Gastrocnemius medialis (tissue), 4 donors: ENCODE measurements around the gene GPR142. TPM values are rescaled to one million over a fixed set of nuclear protein-coding genes. Genes with fewer than 3 reads are reported as not detected.
A peak's percentile ranks its signal among the peaks of the same experiment; 100 is the strongest.
"Not testable (repeated sequence)": the region's sequence is repeated elsewhere in the genome, so short reads cannot be mapped to it uniquely, and the experiment has no call there.

ENCODE experiments used
- ATAC-seq, 2 donors: fragments of 150-250 bp; one replicate each; pipeline ENCODE4 v1.9.1; 2016
- DNase-seq, 2 donors: peaks; one replicate each; pipeline ENCODE4 v3.0.0-alpha.2; 2019
- H3K27ac ChIP-seq, 4 donors: fragments of 200-600 bp; sonication (generic); 1 replicate in 1 of 4; 2 replicates in 3 of 4; pipeline ENCODE4 v1.5.1; 2016 to 2018; ENCODE audit warnings: mild to moderate bottlenecking in 2 of 4, moderate library complexity in 1 of 4
- H3K27me3 ChIP-seq, 3 donors: fragments of 200-600 bp; sonication (generic) in 2 of 3; 1 replicate in 1 of 3; 2 replicates in 2 of 3; pipeline versions ENCODE4 v1.5.1 to v1.6.0; 2016 to 2019; ENCODE audit warnings: mild to moderate bottlenecking in 1 of 3, moderate library complexity in 1 of 3
- H3K36me3 ChIP-seq, 2 donors: fragments of 200-600 bp; sonication (generic) in 1 of 2; one replicate each; pipeline ENCODE4 v1.5.1; 2017 to 2018
- H3K4me1 ChIP-seq, 2 donors: fragments of 200-600 bp; sonication (generic) in 1 of 2; one replicate each; pipeline ENCODE4 v1.5.1; 2016 to 2017; ENCODE audit warnings: mild to moderate bottlenecking in 2 of 2
- H3K4me3 ChIP-seq, 4 donors: fragments of 200-600 bp; sonication (generic) in 3 of 4; 1 replicate in 1 of 4; 2 replicates in 3 of 4; pipeline ENCODE4 v1.5.1; 2016 to 2019; ENCODE audit warnings: mild to moderate bottlenecking in 2 of 4
- H3K9me3 ChIP-seq, 3 donors: fragments of 200-600 bp; sonication (generic) in 2 of 3; 1 replicate in 1 of 3; 2 replicates in 2 of 3; pipeline ENCODE4 v1.5.1; 2016 to 2019
- POLR2A ChIP-seq, 2 donors: fragments of 450-650 bp; IDR thresholded peaks; one replicate each; pipeline ENCODE4 v1.6.1; 2017; ENCODE audit warnings: antibody characterized with exemption in 2 of 2, mild to moderate bottlenecking in 2 of 2, moderate library complexity in 2 of 2
- in situ Hi-C, 4 donors: fragments of 200-750 bp; cut with MboI; loops; one replicate each; pipeline versions ENCODE4 v1.15.0 to v1.8.0; 2017; ENCODE audit warnings: low sequenced_read_pairs in 4 of 4
- intact Hi-C: fragments of 100-400 bp; cut with DNase I; formaldehyde crosslinking; loops from one replicate; pipeline ENCODE4 v1.15.1; 2023; ENCODE audit warnings: low total_unique reads
- total RNA-seq, 4 donors: library from RNA; depleted of rRNA; stranded (reverse); fragments of >200 nt; gene quantifications; one replicate each; pipeline versions ENCODE4 v1.1.0 to v1.2.3, GENCODE V29; 2016
- TF ChIP-seq, protein P1 (sequence below), 5 experiments: fragments of 450-650 bp in 3 of 5; fragments of 200-600 bp in 2 of 5; sonication (generic) in 2 of 5; IDR thresholded peaks in 4 of 5; conservative IDR thresholded peaks in 1 of 5; 1 replicate in 4 of 5; 2 replicates in 1 of 5; pipeline ENCODE4 v1.5.1; 2016 to 2019; ENCODE audit warnings: antibody characterized with exemption in 5 of 5, mild to moderate bottlenecking in 3 of 5, moderate library complexity in 3 of 5

GPR142 gene
- total RNA-seq, 4 donors from 2014 or later: not detected

DNA sequence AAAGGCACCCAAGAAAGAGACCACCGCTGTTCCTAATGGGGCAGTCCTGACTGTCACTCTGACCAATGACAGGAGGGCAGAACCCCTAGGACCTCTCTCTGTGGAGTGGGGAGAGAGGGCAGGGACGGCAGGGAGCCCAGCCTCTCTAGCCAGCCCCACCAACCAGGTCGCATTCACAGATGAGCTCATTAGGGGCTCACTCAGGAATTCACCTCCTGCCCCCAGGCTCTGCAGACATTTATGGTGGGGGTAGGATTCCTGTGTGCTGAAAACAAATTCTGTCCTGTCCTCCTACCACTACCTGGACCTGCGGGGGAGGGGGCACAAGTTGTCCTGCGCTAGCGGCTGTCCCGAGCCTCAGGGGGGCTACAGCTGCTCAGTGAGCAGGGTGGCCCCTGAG, 36.9 kb downstream of the GPR142 start:
- no peaks in the 10 kb centered on the region for H3K27me3 ChIP-seq
- H3K36me3 ChIP-seq: no peaks in the 10 kb centered on the region
- intact Hi-C loops: no loop called here
- ATAC-seq (no peak), DNase-seq (no peak)
- no peak overlapping the region for H3K4me3 ChIP-seq
- H3K27ac ChIP-seq: no peak overlapping the region
- H3K4me1 ChIP-seq: peaks cover 11 to 13% of the 10 kb centered on the region in 2 donors
- no peaks in the 10 kb centered on the region for H3K9me3 ChIP-seq
- no peak for TF ChIP-seq POLR2A (IDR thresholded peaks at IDR 0.05)
- TF ChIP-seq, protein P1, sequence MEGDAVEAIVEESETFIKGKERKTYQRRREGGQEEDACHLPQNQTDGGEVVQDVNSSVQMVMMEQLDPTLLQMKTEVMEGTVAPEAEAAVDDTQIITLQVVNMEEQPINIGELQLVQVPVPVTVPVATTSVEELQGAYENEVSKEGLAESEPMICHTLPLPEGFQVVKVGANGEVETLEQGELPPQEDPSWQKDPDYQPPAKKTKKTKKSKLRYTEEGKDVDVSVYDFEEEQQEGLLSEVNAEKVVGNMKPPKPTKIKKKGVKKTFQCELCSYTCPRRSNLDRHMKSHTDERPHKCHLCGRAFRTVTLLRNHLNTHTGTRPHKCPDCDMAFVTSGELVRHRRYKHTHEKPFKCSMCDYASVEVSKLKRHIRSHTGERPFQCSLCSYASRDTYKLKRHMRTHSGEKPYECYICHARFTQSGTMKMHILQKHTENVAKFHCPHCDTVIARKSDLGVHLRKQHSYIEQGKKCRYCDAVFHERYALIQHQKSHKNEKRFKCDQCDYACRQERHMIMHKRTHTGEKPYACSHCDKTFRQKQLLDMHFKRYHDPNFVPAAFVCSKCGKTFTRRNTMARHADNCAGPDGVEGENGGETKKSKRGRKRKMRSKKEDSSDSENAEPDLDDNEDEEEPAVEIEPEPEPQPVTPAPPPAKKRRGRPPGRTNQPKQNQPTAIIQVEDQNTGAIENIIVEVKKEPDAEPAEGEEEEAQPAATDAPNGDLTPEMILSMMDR (IDR thresholded peaks at IDR 0.05 in 4 of 5, conservative IDR thresholded peaks at IDR 0.05 in 1 of 5): no peak
- in situ Hi-C loops: no loop called here

DNA sequence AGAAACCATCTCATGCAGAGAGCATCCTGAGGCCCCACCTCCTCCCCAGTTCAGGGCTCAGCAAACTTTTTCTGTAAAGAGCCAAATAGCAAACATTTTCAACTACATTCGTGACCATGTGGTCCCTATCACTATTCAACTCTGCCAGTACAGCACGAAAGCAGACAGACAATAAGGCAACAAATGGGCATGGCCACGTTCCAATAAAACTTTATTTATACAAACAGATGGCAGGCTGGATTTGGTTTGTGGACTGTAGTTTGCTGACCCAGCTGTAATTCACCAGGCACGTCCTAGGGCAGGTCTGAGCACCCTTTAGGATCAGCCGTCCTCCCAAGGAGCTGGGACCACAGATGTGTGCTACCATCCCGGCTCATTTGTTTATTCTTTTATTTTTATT, 37.5 kb downstream of the GPR142 start:
- Histone ChIP-seq H3K9me3 (no peaks in the 10 kb centered on the region), H3K27ac (no peak overlapping the region), H3K4me1 (peaks cover 11 to 13% of the 10 kb centered on the region in 2 donors), H3K36me3 (no peaks in the 10 kb centered on the region), H3K4me3 (no peak overlapping the region), H3K27me3 (no peaks in the 10 kb centered on the region)
- DNase-seq: no peak
- ATAC-seq: no peak
- in situ Hi-C loops (no loop called here), intact Hi-C loops (no loop called here)
- TF ChIP-seq, protein P1 (IDR thresholded peaks at IDR 0.05 in 4 of 5, conservative IDR thresholded peaks at IDR 0.05 in 1 of 5): no peak
- no peak for TF ChIP-seq POLR2A (IDR thresholded peaks at IDR 0.05)

DNA sequence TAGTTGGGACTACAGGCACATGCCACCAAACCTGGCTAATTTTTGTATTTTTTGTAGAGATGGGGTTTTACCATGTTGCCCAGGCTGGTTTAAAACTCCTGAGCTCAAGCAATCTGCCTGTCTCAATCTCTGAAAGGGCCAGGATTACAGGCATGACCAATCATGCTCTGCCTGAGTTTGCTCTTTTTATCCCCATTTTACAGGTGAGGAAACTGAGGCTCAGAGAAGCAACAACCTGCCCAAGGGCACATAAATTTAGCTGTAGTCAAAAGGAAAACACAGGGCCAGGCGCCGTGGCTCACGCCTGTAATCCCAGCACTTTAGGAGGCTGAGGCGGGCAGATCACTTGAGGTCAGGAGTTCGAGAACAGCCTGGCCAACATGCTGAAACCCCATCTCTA, 38.0 kb downstream of the GPR142 start:
- H3K4me3 ChIP-seq, H3K27ac ChIP-seq, intact Hi-C loops, H3K9me3 ChIP-seq, DNase-seq, H3K36me3 ChIP-seq, H3K27me3 ChIP-seq, ATAC-seq, in situ Hi-C loops: not testable (repeated sequence)
- peaks cover 11 to 13% of the 10 kb centered on the region in 2 donors for H3K4me1 ChIP-seq

DNA sequence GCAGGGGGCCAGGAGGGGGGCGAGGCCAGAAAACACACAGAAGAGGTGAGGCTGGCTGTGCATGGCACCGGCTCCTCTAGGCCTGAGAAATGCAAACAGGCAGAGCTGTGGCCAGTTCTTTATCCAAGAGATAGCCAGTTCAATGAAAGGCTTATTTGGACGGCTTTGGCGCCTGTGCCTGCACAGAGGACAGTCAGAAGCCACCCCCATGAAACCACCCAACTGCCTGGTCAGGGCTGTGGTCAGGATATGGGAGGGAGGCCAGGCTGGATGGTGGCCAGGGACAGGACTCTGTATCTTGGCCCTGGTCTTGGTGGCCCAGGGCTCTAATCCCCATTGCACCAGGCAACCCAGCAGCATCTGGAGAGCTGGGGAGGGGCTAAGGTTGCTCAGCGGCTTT, 40.1 kb downstream of the GPR142 start:
- intact Hi-C loops: no loop called here
- ATAC-seq (no peak), DNase-seq (no peak)
- Histone ChIP-seq H3K9me3 (no peaks in the 10 kb centered on the region), H3K36me3 (no peaks in the 10 kb centered on the region), H3K4me1 (peaks cover 11 to 13% of the 10 kb centered on the region in 2 donors), H3K4me3 (no peak overlapping the region), H3K27me3 (no peaks in the 10 kb centered on the region), H3K27ac (peak overlapping the region in 1 of 4 donors; percentile 18)
- in situ Hi-C loops: no loop called here
- TF ChIP-seq, protein P1 (IDR thresholded peaks at IDR 0.05 in 4 of 5, conservative IDR thresholded peaks at IDR 0.05 in 1 of 5): no peak
- no peak for TF ChIP-seq POLR2A (IDR thresholded peaks at IDR 0.05)

DNA sequence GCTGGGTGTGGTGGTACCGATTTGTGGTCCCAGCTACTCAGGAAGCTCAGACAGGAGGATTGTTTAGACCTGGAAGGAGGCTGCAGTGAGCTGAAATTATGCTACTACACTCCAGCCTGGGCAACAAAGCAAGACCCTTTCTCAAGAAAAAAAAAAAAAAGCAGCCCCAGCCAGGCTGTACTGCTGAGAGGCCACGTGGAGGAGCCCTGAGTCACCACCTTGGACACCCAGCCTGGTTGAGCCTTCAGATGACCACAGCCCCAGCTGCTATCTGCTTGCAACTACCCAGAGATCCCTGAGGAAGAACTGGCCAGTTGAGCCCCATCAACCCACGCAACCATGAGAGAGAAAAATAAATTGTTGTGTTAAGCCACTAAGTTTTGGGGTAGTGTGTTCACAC, 41.0 kb downstream of the GPR142 start:
- ATAC-seq: peak; percentile 90 to 91
- Histone ChIP-seq H3K36me3 (no peaks in the 10 kb centered on the region), H3K27ac (peak overlapping the region in 3 of 4 donors; percentile 15 to 38 (median 19)), H3K4me3 (no peak overlapping the region), H3K4me1 (peaks cover 10 to 13% of the 10 kb centered on the region in 2 donors), H3K27me3 (no peaks in the 10 kb centered on the region), H3K9me3 (no peaks in the 10 kb centered on the region)
- in situ Hi-C loops (no loop called here), intact Hi-C loops (no loop called here)
- peak; percentile 56 to 76 for DNase-seq
- TF ChIP-seq, protein P1 (IDR thresholded peaks at IDR 0.05 in 4 of 5, conservative IDR thresholded peaks at IDR 0.05 in 1 of 5): peak in 1 of 5 experiments; percentile 10
- TF ChIP-seq POLR2A (IDR thresholded peaks at IDR 0.05): no peak
